DND-41 (cell line): ENCODE data around the gene FUNDC2.

Experiments
- CTCF ChIP-seq: IDR thresholded peaks from 2 replicates; pipeline ENCODE4 v1.5.1; 2012; ENCODE audit warnings: borderline replicate concordance, low read length, moderate library complexity, mild to moderate bottlenecking; ENCODE audit not compliant: poor library complexity, severe bottlenecking; ENCODE audit errors: extremely low read depth
- EZH2 ChIP-seq: IDR thresholded peaks from 3 replicates; pipeline ENCODE4 v1.6.1; 2012; ENCODE audit warnings: borderline replicate concordance, low read depth, mild to moderate bottlenecking, moderate library complexity, low read length, inconsistent platforms; ENCODE audit not compliant: severe bottlenecking

- TF ChIP-seq CTCF (no peak), EZH2 (no peak)
These were observed 28.3 kb upstream of the FUNDC2 start for GRCh38 chrX:154998204-154998880.
